Measurements from ENCODE around the gene ZPLD1. TPM values are rescaled to one million over a fixed set of nuclear protein-coding genes. Genes with fewer than 3 reads are reported as not detected.

The ZPLD1 gene
- total and polyA plus RNA-seq, 5 experiments from 2014 or later = not detected

GRCh38 chr3:102511168-102511567, 76.4 kb downstream of the ZPLD1 start:
- no peak for DNase-seq
- ATAC-seq = no peak
- no peak overlapping the region for H3K4me3 Mint-ChIP-seq
- no peaks in the 10 kb centered on the region for H3K4me1 Mint-ChIP-seq
- H3K36me3 Mint-ChIP-seq = no peaks in the 10 kb centered on the region
- POLR2A ChIA-PET = no interaction called here
- H3K9me3 Mint-ChIP-seq = peaks cover 0 to 5% (median 0%) of the 10 kb centered on the region in 9 donors
- H3K27me3 Mint-ChIP-seq = peaks cover 0 to 11% (median 2%) of the 10 kb centered on the region in 5 donors
- no peak overlapping the region for H3K27ac Mint-ChIP-seq

- DNase-seq (no peak), ATAC-seq (no peak)
- POLR2A ChIA-PET = no interaction called here
- Mint-ChIP-seq H3K9me3 (peaks cover 0 to under 1% (median 0%) of the 10 kb centered on the region in 9 donors), H3K4me3 (no peak overlapping the region), H3K27me3 (peaks cover 0 to 11% (median 2%) of the 10 kb centered on the region in 5 donors), H3K36me3 (no peaks in the 10 kb centered on the region), H3K4me1 (no peaks in the 10 kb centered on the region), H3K27ac (no peak overlapping the region)
Observed at GRCh38 chr3:102511639-102512038, 76.8 kb downstream of the ZPLD1 start.

GRCh38 chr3:102512734-102513504, 78.1 kb downstream of the ZPLD1 start:
- POLR2A ChIA-PET = no interaction called here
- Mint-ChIP-seq H3K4me3 (no peak overlapping the region), H3K36me3 (no peaks in the 10 kb centered on the region)

GRCh38 chr3:102514241-102514640, 79.4 kb downstream of the ZPLD1 start:
- no peak overlapping the region for H3K4me3 Mint-ChIP-seq
- no peaks in the 10 kb centered on the region for H3K4me1 Mint-ChIP-seq
- no peaks in the 10 kb centered on the region for H3K9me3 Mint-ChIP-seq
- H3K36me3 Mint-ChIP-seq = no peaks in the 10 kb centered on the region
- H3K27me3 Mint-ChIP-seq = peaks cover 0 to 11% (median 7%) of the 10 kb centered on the region in 5 donors
- no peak overlapping the region for H3K27ac Mint-ChIP-seq
- DNase-seq = no peak
- no peak for ATAC-seq
- POLR2A ChIA-PET = no interaction called here

More at GRCh38 chr3:102512734-102513504, 78.1 kb downstream of the ZPLD1 start:
- H3K27me3 Mint-ChIP-seq = peaks cover 0 to 7% (median 3%) of the 10 kb centered on the region in 5 donors
- no peaks in the 10 kb centered on the region for H3K9me3 Mint-ChIP-seq
- ATAC-seq = no peak
- DNase-seq = no peak
- no peak overlapping the region for H3K27ac Mint-ChIP-seq
- no peaks in the 10 kb centered on the region for H3K4me1 Mint-ChIP-seq

GRCh38 chr3:102521246-102521645, 86.4 kb downstream of the ZPLD1 start:
- no peak overlapping the region for H3K27ac Mint-ChIP-seq
- ATAC-seq (no peak), DNase-seq (no peak)
- no peaks in the 10 kb centered on the region for H3K4me1 Mint-ChIP-seq
- POLR2A ChIA-PET = no interaction called here
- no peak overlapping the region for H3K4me3 Mint-ChIP-seq
- H3K9me3 Mint-ChIP-seq = no peaks in the 10 kb centered on the region
- no peaks in the 10 kb centered on the region for H3K36me3 Mint-ChIP-seq
- peaks cover 7 to 25% (median 12%) of the 10 kb centered on the region in 5 donors for H3K27me3 Mint-ChIP-seq

GRCh38 chr3:102525624-102526023, 90.8 kb downstream of the ZPLD1 start:
- no peaks in the 10 kb centered on the region for H3K9me3 Mint-ChIP-seq
- POLR2A ChIA-PET = no interaction called here
- no peaks in the 10 kb centered on the region for H3K36me3 Mint-ChIP-seq
- H3K27ac Mint-ChIP-seq = no peak overlapping the region
- ATAC-seq = no peak
- no peaks in the 10 kb centered on the region for H3K4me1 Mint-ChIP-seq
- peaks cover 3 to 13% (median 6%) of the 10 kb centered on the region in 5 donors for H3K27me3 Mint-ChIP-seq
- no peak for DNase-seq
- no peak overlapping the region for H3K4me3 Mint-ChIP-seq

- H3K27ac Mint-ChIP-seq = no peak overlapping the region
- no peaks in the 10 kb centered on the region for H3K9me3 Mint-ChIP-seq
- H3K27me3 Mint-ChIP-seq = peaks cover 3 to 9% (median 5%) of the 10 kb centered on the region in 5 donors
- DNase-seq = no peak
- no peaks in the 10 kb centered on the region for H3K4me1 Mint-ChIP-seq
- no peak overlapping the region for H3K4me3 Mint-ChIP-seq
- no peak for ATAC-seq
- POLR2A ChIA-PET = no interaction called here
- no peaks in the 10 kb centered on the region for H3K36me3 Mint-ChIP-seq
Observed at GRCh38 chr3:102526865-102527264, 92.0 kb downstream of the ZPLD1 start.

- Mint-ChIP-seq H3K36me3 (no peaks in the 10 kb centered on the region), H3K4me3 (no peak overlapping the region), H3K9me3 (no peaks in the 10 kb centered on the region), H3K27me3 (peaks cover 1 to 4% (median 2%) of the 10 kb centered on the region in 5 donors), H3K4me1 (peaks cover 0 to 7% (median 4%) of the 10 kb centered on the region in 4 donors), H3K27ac (no peak overlapping the region)
- POLR2A ChIA-PET = interaction anchor here (0.6 to 0.8 kb wide), 3 partner anchors 21 to 1018 kb away, joined by 3 to 4 read pairs (median 4); no protein-coding TSS in a partner anchor
- DNase-seq (no peak), ATAC-seq (no peak)
Observed at GRCh38 chr3:102528727-102529126, 93.9 kb downstream of the ZPLD1 start.
